B cell (primary cell): ENCODE data around the gene VAV3.

Source experiments
- EZH2 ChIP-seq: IDR thresholded peaks from 2 replicates; pipeline ENCODE4 v1.6.1; 2012; ENCODE audit warnings: borderline replicate concordance, low read depth, mild to moderate bottlenecking, moderate library complexity, low read length; ENCODE audit not compliant: insufficient read depth, poor library complexity, severe bottlenecking
- TF ChIP-seq, protein P1 (sequence below): fragments of 200-600 bp; IDR thresholded peaks from one replicate; pipeline ENCODE4 v1.8.0; 2022; ENCODE audit warnings: antibody characterized with exemption, mild to moderate bottlenecking

DNA sequence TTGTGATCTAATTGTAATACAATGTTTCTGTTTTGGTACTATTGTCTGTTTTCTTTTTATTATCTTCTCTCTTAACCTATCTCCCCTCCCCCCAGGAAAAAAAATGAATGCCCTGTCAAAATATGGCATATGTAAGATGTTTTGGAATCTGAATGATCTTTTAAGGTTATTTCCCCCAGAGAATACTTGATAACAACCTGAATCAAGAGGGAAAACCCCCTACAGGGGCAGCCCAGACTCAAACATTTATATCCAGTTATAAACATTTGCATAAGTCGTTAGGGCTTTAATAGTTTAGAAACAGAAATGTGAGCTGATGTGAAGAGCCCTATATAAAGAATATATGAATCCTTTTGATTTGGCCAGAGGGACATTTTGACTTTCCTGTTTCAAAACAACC lies 169.5 kb downstream of the VAV3 start:
- TF ChIP-seq, protein P1, sequence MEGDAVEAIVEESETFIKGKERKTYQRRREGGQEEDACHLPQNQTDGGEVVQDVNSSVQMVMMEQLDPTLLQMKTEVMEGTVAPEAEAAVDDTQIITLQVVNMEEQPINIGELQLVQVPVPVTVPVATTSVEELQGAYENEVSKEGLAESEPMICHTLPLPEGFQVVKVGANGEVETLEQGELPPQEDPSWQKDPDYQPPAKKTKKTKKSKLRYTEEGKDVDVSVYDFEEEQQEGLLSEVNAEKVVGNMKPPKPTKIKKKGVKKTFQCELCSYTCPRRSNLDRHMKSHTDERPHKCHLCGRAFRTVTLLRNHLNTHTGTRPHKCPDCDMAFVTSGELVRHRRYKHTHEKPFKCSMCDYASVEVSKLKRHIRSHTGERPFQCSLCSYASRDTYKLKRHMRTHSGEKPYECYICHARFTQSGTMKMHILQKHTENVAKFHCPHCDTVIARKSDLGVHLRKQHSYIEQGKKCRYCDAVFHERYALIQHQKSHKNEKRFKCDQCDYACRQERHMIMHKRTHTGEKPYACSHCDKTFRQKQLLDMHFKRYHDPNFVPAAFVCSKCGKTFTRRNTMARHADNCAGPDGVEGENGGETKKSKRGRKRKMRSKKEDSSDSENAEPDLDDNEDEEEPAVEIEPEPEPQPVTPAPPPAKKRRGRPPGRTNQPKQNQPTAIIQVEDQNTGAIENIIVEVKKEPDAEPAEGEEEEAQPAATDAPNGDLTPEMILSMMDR: no peak
- no peak for TF ChIP-seq EZH2
